ENCODE measurements around the gene MMP27.
A peak's percentile ranks its signal among the peaks of the same experiment; 100 is the strongest.
"Not testable (repeated sequence)": the region's sequence is repeated elsewhere in the genome, so short reads cannot be mapped to it uniquely, and the experiment has no call there.

The MMP27 gene, protein sequence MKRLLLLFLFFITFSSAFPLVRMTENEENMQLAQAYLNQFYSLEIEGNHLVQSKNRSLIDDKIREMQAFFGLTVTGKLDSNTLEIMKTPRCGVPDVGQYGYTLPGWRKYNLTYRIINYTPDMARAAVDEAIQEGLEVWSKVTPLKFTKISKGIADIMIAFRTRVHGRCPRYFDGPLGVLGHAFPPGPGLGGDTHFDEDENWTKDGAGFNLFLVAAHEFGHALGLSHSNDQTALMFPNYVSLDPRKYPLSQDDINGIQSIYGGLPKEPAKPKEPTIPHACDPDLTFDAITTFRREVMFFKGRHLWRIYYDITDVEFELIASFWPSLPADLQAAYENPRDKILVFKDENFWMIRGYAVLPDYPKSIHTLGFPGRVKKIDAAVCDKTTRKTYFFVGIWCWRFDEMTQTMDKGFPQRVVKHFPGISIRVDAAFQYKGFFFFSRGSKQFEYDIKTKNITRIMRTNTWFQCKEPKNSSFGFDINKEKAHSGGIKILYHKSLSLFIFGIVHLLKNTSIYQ

DNA sequence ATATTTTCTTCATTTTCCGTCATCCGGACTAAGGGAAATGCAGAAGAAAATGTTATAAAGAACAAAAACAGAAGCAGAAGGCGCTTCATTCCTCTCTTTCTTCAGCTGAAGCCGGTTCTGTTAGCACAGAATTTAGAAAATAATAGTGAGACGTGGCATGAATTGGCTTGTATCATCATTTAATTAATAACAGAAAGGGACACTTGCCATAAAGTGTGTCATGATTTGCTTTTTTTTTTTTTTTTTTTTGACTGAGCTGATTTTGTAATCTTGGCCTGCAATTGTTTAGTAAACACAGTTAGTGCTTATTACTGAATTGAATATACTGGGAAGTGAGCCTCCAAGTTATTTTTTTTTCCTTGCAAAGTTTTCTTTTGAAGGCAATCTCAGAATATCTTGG is at the start of gene MMP27:
MMP27 (minus strand) TSS at position 144 of the 400 bp plus-strand sequence; CDS start at position 89, 55 bp downstream.
- no peak for DNase-seq

GRCh38 chr11:102753267-102753666 is 47.7 kb upstream of the MMP27 start:
- no peak for DNase-seq

DNA sequence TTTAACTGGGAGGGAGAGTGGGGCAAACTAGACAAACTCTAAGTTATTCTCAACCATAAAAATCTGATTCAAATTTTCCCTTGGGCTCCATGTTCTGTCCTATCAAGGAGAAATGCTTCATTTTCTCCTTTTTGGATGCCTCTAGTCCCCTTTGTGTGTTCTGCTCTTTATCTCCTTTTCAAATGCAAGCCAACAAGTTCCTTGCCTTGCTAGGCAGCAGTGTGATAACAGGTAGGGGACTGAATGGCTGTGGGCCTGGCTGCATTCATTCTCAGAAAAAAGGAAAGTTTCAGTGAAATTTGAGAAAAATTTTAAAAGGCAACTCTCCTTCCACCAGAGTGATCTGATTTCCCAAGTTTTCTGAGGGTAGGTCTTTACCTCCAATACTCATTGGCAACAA is 46.1 kb upstream of the MMP27 start:
- DNase-seq, result no peak

DNA sequence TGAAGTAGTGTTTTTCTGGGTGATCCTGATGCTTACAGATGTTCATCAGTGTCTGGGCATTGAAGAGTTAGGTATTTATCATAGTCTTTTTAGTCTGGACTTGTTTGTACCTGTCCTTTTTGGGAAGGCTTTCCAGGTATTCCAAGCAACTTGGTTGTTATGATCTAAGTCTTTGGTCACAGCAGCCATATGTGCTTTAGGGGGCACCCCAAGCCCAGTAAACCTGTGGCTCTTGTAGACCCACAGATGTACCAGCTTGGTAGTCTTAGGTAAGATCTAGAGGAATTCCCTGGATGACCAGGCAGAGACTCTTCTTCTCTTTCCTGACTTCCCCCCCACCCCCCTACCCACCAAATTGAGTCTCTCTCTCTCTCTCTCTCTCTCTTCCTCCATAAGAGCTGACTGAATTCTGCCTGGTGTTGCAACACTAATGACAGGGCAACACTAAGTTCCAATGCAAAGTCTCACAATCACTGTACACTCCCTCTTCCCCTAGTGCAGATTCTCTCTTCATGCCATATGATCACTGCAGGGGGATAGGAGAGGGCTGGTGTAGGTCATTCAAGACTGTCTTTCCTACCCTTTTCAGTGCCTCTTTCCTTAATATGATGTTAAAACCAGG is 43.6 kb upstream of the MMP27 start:
- no peak for DNase-seq

DNA sequence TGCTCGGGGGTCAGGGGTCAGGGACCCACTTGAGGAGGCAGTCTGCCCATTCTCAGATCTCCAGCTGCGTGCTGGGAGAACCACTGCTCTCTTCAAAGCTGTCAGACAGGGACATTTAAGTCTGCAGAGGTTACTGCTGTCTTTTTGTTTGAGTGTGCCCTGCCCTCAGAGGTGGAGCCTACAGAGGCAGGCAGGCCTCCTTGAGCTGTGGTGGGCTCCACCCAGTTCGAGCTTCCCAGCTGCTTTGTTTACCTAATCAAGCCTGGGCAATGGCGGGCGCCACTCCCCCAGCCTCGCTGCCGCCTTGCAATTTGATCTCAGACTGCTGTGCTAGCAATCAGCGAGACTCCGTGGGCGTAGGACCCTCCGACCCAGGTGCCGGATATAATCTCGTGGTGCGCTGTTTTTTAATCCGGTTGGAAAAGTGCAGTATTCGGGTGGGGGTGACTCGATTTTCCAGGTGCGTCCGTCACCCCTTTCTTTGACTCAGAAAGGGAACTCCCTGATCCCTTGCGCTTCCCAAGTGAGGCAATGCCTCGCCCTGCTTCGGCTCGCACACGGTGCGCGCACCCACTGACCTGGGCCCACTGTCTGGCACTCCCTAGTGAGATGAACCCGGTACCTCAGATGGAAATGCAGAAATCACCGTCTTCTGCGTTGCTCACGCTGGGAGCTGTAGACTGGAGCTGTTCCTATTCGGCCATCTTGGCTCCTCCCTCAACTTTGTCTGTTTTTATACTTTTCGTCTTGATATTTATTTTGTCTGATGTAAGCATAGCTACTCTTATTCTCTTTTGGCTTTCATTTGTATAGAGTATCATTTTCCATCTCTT is 41.4 kb upstream of the MMP27 start:
- not testable (repeated sequence) for DNase-seq

DNA sequence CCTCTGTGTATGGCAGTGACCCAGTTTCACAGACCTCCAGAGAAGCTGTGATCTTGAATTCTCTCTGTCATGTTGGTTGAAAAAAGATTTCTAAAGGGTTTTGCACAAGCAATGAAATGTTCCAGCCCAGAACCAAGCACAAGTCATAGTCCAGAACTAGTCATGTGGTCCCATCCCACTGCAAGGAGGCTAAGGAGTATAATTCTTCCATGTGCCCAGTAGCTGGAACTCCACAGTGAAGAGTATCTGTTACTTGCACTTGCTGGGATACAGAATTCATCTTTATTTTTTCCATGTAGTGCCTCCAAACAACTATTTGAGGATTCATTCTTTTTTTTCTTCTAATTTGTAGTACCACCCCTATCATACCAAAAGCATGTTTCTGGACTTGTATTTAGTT is 29.1 kb upstream of the MMP27 start:
- no peak for DNase-seq

- peak; percentile 63 for DNase-seq
Measured at GRCh38 chr11:102733232-102733875, 27.8 kb upstream of the MMP27 start.

DNA sequence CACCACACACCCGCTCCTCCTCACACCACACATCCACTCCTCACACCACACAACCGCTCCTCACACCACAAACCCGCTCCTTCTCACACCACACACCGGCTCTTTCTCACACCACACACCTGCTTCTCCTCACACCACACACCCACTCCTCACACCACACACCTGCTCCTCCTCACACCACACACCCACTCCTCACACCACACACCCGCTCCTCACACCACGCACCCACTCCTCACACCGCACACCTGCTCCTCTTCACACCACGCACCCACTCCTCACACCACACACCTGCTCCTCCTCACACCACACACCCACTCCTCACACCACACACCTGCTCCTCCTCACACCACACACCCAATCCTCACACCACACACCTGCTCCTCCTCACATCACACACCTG is 25.4 kb upstream of the MMP27 start:
- DNase-seq, result not testable (repeated sequence)

- DNase-seq, result no peak
Measured at GRCh38 chr11:102729849-102730815, 24.6 kb upstream of the MMP27 start.

DNA sequence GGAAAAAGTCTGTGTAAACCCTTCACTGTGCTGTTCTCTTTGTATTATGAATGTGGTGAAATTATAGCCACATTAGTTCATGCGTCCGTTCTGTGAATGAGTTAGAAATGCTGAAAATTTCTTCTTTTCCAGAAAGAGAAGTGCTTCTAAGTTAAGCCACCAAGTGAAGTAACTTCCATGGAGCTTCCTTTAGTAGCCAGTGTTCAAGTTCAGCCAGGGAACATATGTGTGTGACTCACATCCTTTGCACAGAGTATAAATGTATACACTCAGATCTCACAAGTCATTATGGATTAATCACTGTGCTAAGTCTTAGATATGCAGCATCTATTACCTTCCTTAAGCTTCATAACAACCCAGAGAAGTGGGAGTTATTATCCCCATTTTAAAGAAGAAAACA is 22.3 kb upstream of the MMP27 start:
- DNase-seq, result no peak

- no peak for DNase-seq
Measured at GRCh38 chr11:102724904-102725500, 19.4 kb upstream of the MMP27 start, which contains the start of gene MMP8. TSS of gene MMP8 (minus strand) at chr11:102724954. CDS start at chr11:102724855, 99 bp downstream.

- no peak for DNase-seq
Measured at GRCh38 chr11:102722821-102723220, 17.3 kb upstream of the MMP27 start.

GRCh38 chr11:102719620-102720277 is 14.2 kb upstream of the MMP27 start:
- DNase-seq, result no peak

DNA sequence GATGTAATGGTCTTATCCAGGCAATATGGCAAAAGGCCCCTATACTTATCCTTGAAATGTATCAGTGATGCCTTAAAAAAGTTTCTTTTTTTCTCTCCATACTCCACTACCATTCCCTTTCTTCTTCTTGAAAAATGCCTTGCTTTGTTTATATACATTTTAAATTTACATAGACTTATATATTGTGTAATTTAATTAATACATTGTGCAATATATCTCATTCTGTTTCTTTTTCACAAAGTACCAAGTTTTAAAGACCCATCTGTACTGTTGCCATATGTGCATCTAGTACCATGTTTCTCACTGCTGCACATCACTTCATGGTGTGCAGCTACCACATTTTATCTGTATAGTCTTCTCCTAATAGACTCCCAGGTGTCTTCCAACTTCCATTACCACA is 11.7 kb upstream of the MMP27 start:
- DNase-seq, result no peak

DNA sequence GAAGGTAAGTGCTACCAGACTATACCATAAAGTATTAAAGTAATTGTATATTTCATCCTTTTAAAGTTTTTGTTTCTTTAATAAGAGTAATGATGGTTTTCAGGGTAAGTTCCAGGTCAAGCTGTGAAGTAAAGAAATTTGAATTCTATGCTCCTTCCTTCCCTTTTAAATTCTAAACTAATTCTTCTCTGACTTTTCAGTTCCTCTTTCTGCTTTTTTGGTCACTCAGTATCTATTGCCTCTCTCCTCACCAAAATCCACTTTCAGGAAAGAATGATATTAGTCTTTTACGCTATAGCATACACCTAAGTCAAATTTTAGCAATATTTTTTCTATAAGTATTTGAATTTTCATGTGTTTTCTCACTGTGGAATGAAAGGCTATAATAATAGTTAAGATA is 11.0 kb upstream of the MMP27 start:
- no peak for DNase-seq

DNA sequence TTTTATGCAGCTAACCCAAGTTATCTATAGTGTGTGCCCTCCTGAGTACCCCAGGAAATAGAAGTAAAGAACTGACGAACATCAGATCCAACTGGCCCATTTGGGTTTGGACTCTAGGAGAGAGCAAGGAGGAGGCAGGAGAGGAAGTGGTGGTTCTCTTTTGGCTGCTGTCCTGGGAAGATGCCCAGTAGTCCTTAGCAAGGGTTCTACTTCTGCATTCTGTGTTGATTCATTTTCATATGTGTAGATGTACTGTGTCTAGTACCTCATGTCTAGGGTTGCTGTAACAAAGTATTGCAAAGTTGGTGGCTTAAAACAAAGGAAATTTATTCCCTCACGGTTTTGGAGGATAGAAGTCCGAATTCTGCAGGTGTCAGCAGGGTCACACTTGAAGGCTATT is 6.6 kb upstream of the MMP27 start:
- no peak for DNase-seq

GRCh38 chr11:102709201-102709945 is 3.8 kb upstream of the MMP27 start:
- no peak for DNase-seq

- DNase-seq, result no peak
Measured at GRCh38 chr11:102708654-102709053, 3.1 kb upstream of the MMP27 start.

DNA sequence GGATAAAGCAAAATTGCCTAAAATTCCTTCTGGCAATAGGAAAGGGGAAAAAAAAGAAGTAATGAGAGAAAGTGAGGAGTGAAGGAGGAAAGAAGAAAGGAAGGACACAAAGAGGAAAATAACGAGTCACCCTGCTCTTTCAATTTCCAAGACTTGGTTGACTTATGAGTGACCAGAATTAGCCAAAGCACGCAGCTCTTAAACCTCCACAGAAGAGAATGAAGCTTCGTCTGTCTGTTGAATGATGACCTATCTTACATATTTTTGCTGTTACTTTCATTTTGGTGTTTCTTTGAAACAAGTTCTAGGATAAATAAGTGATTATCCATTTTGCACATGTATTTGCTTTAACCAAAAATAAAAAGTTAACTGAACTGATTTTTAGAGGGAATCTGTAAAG is 728 bp downstream of the MMP27 start:
- DNase-seq, result no peak
